Umbilical cord (tissue), 2 donors: ENCODE results near the gene MRPL12. TPM values are rescaled to one million over a fixed set of nuclear protein-coding genes. Genes with fewer than 3 reads are reported as not detected.

Source experiments
- DNase-seq: peaks from one replicate; pipeline ENCODE4 v3.0.0-alpha.2; 2015; ENCODE audit warnings: low spot score
- total RNA-seq: library from RNA; depleted of rRNA; stranded (reverse); fragments of >200 nt; gene quantifications from one replicate; pipeline ENCODE4 v1.2.3, GENCODE V29; 2014; ENCODE audit warnings: low replicate concordance; ENCODE audit not compliant: insufficient read depth

MRPL12 gene
- total RNA-seq, 1 donor from 2014 or later = not detected

GRCh38 chr17:81701288-81702071 lies 1.7 kb upstream of the MRPL12 start:
- no peak for DNase-seq

- no peak for DNase-seq
Observed at GRCh38 chr17:81703747-81704654, 834 bp downstream of the MRPL12 start.

GRCh38 chr17:81705518-81706231 lies 2.5 kb downstream of the MRPL12 start:
- DNase-seq = no peak

- DNase-seq = no peak
Observed at GRCh38 chr17:81706232-81706611, 3.1 kb downstream of the MRPL12 start.

- no peak for DNase-seq
Observed at GRCh38 chr17:81706757-81707624, 3.8 kb downstream of the MRPL12 start.

- no peak for DNase-seq
Observed at GRCh38 chr17:81707725-81708646, 4.8 kb downstream of the MRPL12 start.

- no peak for DNase-seq
Observed at GRCh38 chr17:81708739-81709185, 5.6 kb downstream of the MRPL12 start.

- no peak for DNase-seq
Observed at GRCh38 chr17:81710514-81711308, 7.5 kb downstream of the MRPL12 start.

GRCh38 chr17:81711814-81712467 lies 8.8 kb downstream of the MRPL12 start, which contains the start of gene SLC25A10:
Gene SLC25A10, plus strand, starts transcription at chr17:81712284. Its CDS starts 143 bp downstream, at chr17:81712427.
- peak; percentile 71 for DNase-seq

GRCh38 chr17:81712468-81713003 lies 9.4 kb downstream of the MRPL12 start:
- no peak for DNase-seq

- no peak for DNase-seq
Observed at GRCh38 chr17:81713004-81713555, 9.9 kb downstream of the MRPL12 start.

GRCh38 chr17:81713556-81714411 lies 10.6 kb downstream of the MRPL12 start:
- DNase-seq = no peak

GRCh38 chr17:81714412-81715106 lies 11.4 kb downstream of the MRPL12 start:
- DNase-seq = no peak

- DNase-seq = no peak
Observed at GRCh38 chr17:81715107-81715871, 12.1 kb downstream of the MRPL12 start.
